ENCODE results near the gene WDR45.

Gene WDR45

DNA sequence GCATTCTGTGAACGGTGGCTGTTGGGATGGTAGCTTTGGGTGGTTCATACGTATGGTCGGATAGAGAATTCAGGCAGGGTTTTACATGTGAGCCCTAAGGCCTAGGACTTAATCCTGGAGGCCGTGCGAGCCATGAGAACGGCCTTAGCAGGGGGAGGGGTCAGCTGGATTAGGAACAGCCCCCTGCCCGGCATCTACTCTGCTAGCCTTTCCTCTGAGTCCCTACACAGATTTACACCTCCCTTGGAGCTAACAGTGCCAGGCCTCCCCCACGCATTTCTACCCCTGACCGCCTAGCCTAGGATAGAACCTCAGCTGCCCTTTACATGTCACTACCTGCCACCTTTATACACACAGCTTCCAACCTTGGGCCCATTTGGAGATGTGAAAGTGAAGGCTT, 13.0 kb downstream of the WDR45 start:
- Histone ChIP-seq H2BK120ac (ENCODE audit: low read depth, low read length) (no peak overlapping the region), H2BK12ac (ENCODE audit: low read length in 2 of 2) (no peak overlapping the region), H2BK5ac (ENCODE audit: low read depth, low read length, poor library complexity, severe bottlenecking) (no peak overlapping the region), H4K8ac (ENCODE audit: low read length) (no peak overlapping the region), H3K27me3 (ENCODE audit: control insufficient read depth in 1 of 2, insufficient read depth in 1 of 2, low read length in 2 of 2) (no peaks in the 10 kb centered on the region), H3K18ac (ENCODE audit: low read depth in 1 of 2, low read length in 2 of 2) (no peak overlapping the region), H3K4me2 (ENCODE audit: low read length, poor library complexity, severe bottlenecking) (no peak overlapping the region), H2AFZ (ENCODE audit: low read depth, low read length) (no peak overlapping the region), H3K27ac (ENCODE audit: low read length, poor library complexity, severe bottlenecking) (no peak overlapping the region), H3K4ac (ENCODE audit: low read depth in 1 of 2, low read length in 2 of 2) (no peak overlapping the region), H3K79me1 (replicated peaks; ENCODE audit: low read length, poor library complexity, severe bottlenecking) (peaks cover 10% of the 10 kb centered on the region), H3K9ac (ENCODE audit: low read length) (no peak overlapping the region), H3K36me3 (ENCODE audit: control insufficient read depth in 1 of 2, insufficient read depth in 2 of 2, low read depth in 1 of 2, low read length in 2 of 2) (peaks cover 10 to 65% of the 10 kb centered on the region in 2 experiments), H3K14ac (ENCODE audit: low read length in 2 of 2) (no peak overlapping the region), H3K23ac (ENCODE audit: low read length in 2 of 2) (no peak overlapping the region), H3K4me3 (ENCODE audit: insufficient read depth in 1 of 2, low read depth in 1 of 2, low read length in 2 of 2) (no peak overlapping the region), H3K4me1 (ENCODE audit: control insufficient read depth, insufficient read depth, low read depth, low read length) (no peaks in the 10 kb centered on the region), H2AK5ac (ENCODE audit: low read length, severe bottlenecking) (no peak overlapping the region), H2BK15ac (ENCODE audit: low read depth, poor library complexity, severe bottlenecking) (no peak overlapping the region), H3K9me3 (ENCODE audit: control insufficient read depth, low read length) (no peaks in the 10 kb centered on the region), H4K91ac (ENCODE audit: low read length) (no peak overlapping the region)
- no peak for DNase-seq
- 100% methylated on average over 4 of the region's 9 CpGs for WGBS

- Histone ChIP-seq H3K4me2 (ENCODE audit: low read length, poor library complexity, severe bottlenecking) (no peak overlapping the region), H3K27ac (ENCODE audit: low read length, poor library complexity, severe bottlenecking) (no peak overlapping the region), H2BK120ac (ENCODE audit: low read depth, low read length) (no peak overlapping the region), H3K18ac (ENCODE audit: low read depth in 1 of 2, low read length in 2 of 2) (no peak overlapping the region), H2BK5ac (ENCODE audit: low read depth, low read length, poor library complexity, severe bottlenecking) (no peak overlapping the region), H4K8ac (ENCODE audit: low read length) (no peak overlapping the region), H3K14ac (ENCODE audit: low read length in 2 of 2) (no peak overlapping the region), H2BK15ac (ENCODE audit: low read depth, poor library complexity, severe bottlenecking) (no peak overlapping the region), H3K4me3 (ENCODE audit: insufficient read depth in 1 of 2, low read depth in 1 of 2, low read length in 2 of 2) (no peak overlapping the region), H3K4ac (ENCODE audit: low read depth in 1 of 2, low read length in 2 of 2) (no peak overlapping the region), H2BK12ac (ENCODE audit: low read length in 2 of 2) (no peak overlapping the region), H3K9me3 (ENCODE audit: control insufficient read depth, low read length) (no peaks in the 10 kb centered on the region), H3K4me1 (ENCODE audit: control insufficient read depth, insufficient read depth, low read depth, low read length) (no peaks in the 10 kb centered on the region), H3K36me3 (ENCODE audit: control insufficient read depth in 1 of 2, insufficient read depth in 2 of 2, low read depth in 1 of 2, low read length in 2 of 2) (peaks cover 10 to 63% of the 10 kb centered on the region in 2 experiments), H3K79me1 (replicated peaks; ENCODE audit: low read length, poor library complexity, severe bottlenecking) (peaks cover 10% of the 10 kb centered on the region), H2AFZ (ENCODE audit: low read depth, low read length) (no peak overlapping the region), H3K9ac (ENCODE audit: low read length) (no peak overlapping the region), H4K91ac (ENCODE audit: low read length) (no peak overlapping the region), H3K23ac (ENCODE audit: low read length in 2 of 2) (no peak overlapping the region), H3K27me3 (ENCODE audit: control insufficient read depth in 1 of 2, insufficient read depth in 1 of 2, low read length in 2 of 2) (no peaks in the 10 kb centered on the region), H2AK5ac (ENCODE audit: low read length, severe bottlenecking) (no peak overlapping the region)
- no peak for DNase-seq
- 91% methylated on average over 1 of the region's 2 CpGs for WGBS
These were observed 13.4 kb downstream of the WDR45 start for GRCh38 chrX:49066278-49066677.

DNA sequence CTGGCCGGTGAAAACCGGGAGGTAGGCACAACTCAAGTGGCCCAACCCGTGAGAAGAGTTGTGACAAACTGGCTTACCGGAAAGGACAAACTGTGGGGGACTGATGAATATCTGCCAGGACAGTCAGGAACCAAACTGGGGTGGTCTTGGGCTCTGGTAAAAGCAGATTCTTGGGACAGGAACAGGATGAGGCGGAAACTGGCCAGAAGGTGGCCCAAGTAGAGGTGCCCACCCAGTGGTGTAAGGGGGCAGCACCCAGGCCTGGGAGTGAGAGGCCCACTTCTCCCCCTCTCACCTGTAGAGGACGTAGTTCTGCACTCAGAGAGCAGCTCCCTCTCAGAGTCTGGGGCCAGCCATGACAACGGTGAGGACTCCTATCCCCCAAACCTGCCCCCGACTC, 15.0 kb downstream of the WDR45 start:
- WGBS = 88% methylated on average over 7 of the region's 8 CpGs
- H3K23ac ChIP-seq (ENCODE audit: low read length in 2 of 2) = no peak overlapping the region
- H3K4me2 ChIP-seq (ENCODE audit: low read length, poor library complexity, severe bottlenecking) = no peak overlapping the region

DNA sequence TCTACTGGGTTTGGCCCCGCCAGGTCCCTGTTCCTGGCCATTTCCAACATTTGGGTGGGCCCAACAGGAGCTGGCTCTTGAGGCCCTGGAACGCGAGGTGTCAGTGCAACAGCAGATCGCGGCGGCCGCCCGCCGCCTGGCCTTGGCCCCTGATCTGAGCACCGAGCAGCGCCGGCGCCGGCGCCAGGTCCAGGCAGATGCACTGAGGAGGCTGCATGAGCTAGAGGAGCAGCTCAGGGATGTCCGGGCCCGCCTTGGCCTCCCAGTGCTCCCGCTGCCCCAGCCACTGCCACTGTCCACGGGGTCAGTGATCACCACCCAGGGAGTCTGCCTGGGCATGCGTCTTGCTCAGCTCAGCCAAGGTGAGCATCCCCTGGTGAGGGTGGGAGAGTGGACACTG, 15.4 kb downstream of the WDR45 start:
- no peak overlapping the region for H2AK5ac ChIP-seq (ENCODE audit: low read length, severe bottlenecking)
- H3K9me3 ChIP-seq (ENCODE audit: control insufficient read depth, low read length) = no peaks in the 10 kb centered on the region
- H3K36me3 ChIP-seq (ENCODE audit: control insufficient read depth in 1 of 2, insufficient read depth in 2 of 2, low read depth in 1 of 2, low read length in 2 of 2) = peaks cover 10 to 63% of the 10 kb centered on the region in 2 experiments
- no peak overlapping the region for H3K4me2 ChIP-seq (ENCODE audit: low read length, poor library complexity, severe bottlenecking)
- no peak overlapping the region for H3K9ac ChIP-seq (ENCODE audit: low read length)
- WGBS = 97% methylated on average over 19 of the region's 20 CpGs
- no peak overlapping the region for H4K91ac ChIP-seq (ENCODE audit: low read length)
- no peak overlapping the region for H3K23ac ChIP-seq (ENCODE audit: low read length in 2 of 2)
- no peak overlapping the region for H3K14ac ChIP-seq (ENCODE audit: low read length in 2 of 2)
- H4K8ac ChIP-seq (ENCODE audit: low read length) = no peak overlapping the region
- no peak overlapping the region for H3K18ac ChIP-seq (ENCODE audit: low read depth in 1 of 2, low read length in 2 of 2)
- H3K79me1 ChIP-seq (replicated peaks; ENCODE audit: low read length, poor library complexity, severe bottlenecking) = peaks cover 17% of the 10 kb centered on the region
- no peak overlapping the region for H3K4me3 ChIP-seq (ENCODE audit: insufficient read depth in 1 of 2, low read depth in 1 of 2, low read length in 2 of 2)
- H2BK12ac ChIP-seq (ENCODE audit: low read length in 2 of 2) = no peak overlapping the region
- H3K4me1 ChIP-seq (ENCODE audit: control insufficient read depth, insufficient read depth, low read depth, low read length) = peaks cover 4% of the 10 kb centered on the region
- no peak overlapping the region for H3K27ac ChIP-seq (ENCODE audit: low read length, poor library complexity, severe bottlenecking)
- no peak overlapping the region for H2BK5ac ChIP-seq (ENCODE audit: low read depth, low read length, poor library complexity, severe bottlenecking)
- DNase-seq = no peak
- H3K4ac ChIP-seq (ENCODE audit: low read depth in 1 of 2, low read length in 2 of 2) = no peak overlapping the region
- H2BK15ac ChIP-seq (ENCODE audit: low read depth, poor library complexity, severe bottlenecking) = no peak overlapping the region
- H2AFZ ChIP-seq (ENCODE audit: low read depth, low read length) = no peak overlapping the region
- H2BK120ac ChIP-seq (ENCODE audit: low read depth, low read length) = no peak overlapping the region
- peaks cover 0 to 3% of the 10 kb centered on the region in 2 experiments for H3K27me3 ChIP-seq (ENCODE audit: control insufficient read depth in 1 of 2, insufficient read depth in 1 of 2, low read length in 2 of 2)

More for the DNA sequence above, 15.0 kb downstream of the WDR45 start:
- no peak overlapping the region for H3K9ac ChIP-seq (ENCODE audit: low read length)
- H3K27ac ChIP-seq (ENCODE audit: low read length, poor library complexity, severe bottlenecking) = no peak overlapping the region
- no peak overlapping the region for H4K91ac ChIP-seq (ENCODE audit: low read length)
- no peak overlapping the region for H4K8ac ChIP-seq (ENCODE audit: low read length)
- H3K79me1 ChIP-seq (replicated peaks; ENCODE audit: low read length, poor library complexity, severe bottlenecking) = peaks cover 16% of the 10 kb centered on the region
- no peak overlapping the region for H3K4ac ChIP-seq (ENCODE audit: low read depth in 1 of 2, low read length in 2 of 2)
- no peak for DNase-seq
- H3K4me1 ChIP-seq (ENCODE audit: control insufficient read depth, insufficient read depth, low read depth, low read length) = peaks cover 2% of the 10 kb centered on the region
- H2BK12ac ChIP-seq (ENCODE audit: low read length in 2 of 2) = no peak overlapping the region
- H3K9me3 ChIP-seq (ENCODE audit: control insufficient read depth, low read length) = no peaks in the 10 kb centered on the region
- no peak overlapping the region for H2BK15ac ChIP-seq (ENCODE audit: low read depth, poor library complexity, severe bottlenecking)
- H3K4me3 ChIP-seq (ENCODE audit: insufficient read depth in 1 of 2, low read depth in 1 of 2, low read length in 2 of 2) = no peak overlapping the region
- no peak overlapping the region for H2AK5ac ChIP-seq (ENCODE audit: low read length, severe bottlenecking)
- no peak overlapping the region for H2AFZ ChIP-seq (ENCODE audit: low read depth, low read length)
- H2BK120ac ChIP-seq (ENCODE audit: low read depth, low read length) = no peak overlapping the region
- H3K27me3 ChIP-seq (ENCODE audit: control insufficient read depth in 1 of 2, insufficient read depth in 1 of 2, low read length in 2 of 2) = peaks cover 0 to 3% of the 10 kb centered on the region in 2 experiments
- no peak overlapping the region for H3K18ac ChIP-seq (ENCODE audit: low read depth in 1 of 2, low read length in 2 of 2)
- no peak overlapping the region for H3K14ac ChIP-seq (ENCODE audit: low read length in 2 of 2)
- peaks cover 10 to 63% of the 10 kb centered on the region in 2 experiments for H3K36me3 ChIP-seq (ENCODE audit: control insufficient read depth in 1 of 2, insufficient read depth in 2 of 2, low read depth in 1 of 2, low read length in 2 of 2)
- no peak overlapping the region for H2BK5ac ChIP-seq (ENCODE audit: low read depth, low read length, poor library complexity, severe bottlenecking)
